Fibroblast of lung (primary cell): ENCODE results near the gene RPRD1A. TPM values are rescaled to one million over a fixed set of nuclear protein-coding genes. Genes with fewer than 3 reads are reported as not detected.
A peak's percentile ranks its signal among the peaks of the same experiment; 100 is the strongest.

Experiments used
- DNase-seq, 2 donors: peaks; one replicate each; pipeline versions ENCODE4 v3.0.0 to v3.0.0-alpha.2; 2010; ENCODE audit warnings: low read depth in 2 of 2
- H2AFZ ChIP-seq: 2 replicates; pipeline ENCODE4 v1.5.1; 2012; ENCODE audit warnings: low read length, control low read depth, inconsistent platforms
- H3K27ac ChIP-seq: 2 replicates; pipeline ENCODE4 v1.5.1; 2011; ENCODE audit warnings: low read length, control low read depth; ENCODE audit not compliant: insufficient read depth
- H3K27me3 ChIP-seq: 2 replicates; pipeline ENCODE4 v1.5.1; 2011; ENCODE audit warnings: mild to moderate bottlenecking, low read length; ENCODE audit not compliant: control insufficient read depth, insufficient read depth
- H3K36me3 ChIP-seq: 2 replicates; pipeline ENCODE4 v1.5.1; 2011; ENCODE audit warnings: low read length; ENCODE audit not compliant: control insufficient read depth, insufficient read depth
- H3K4me1 ChIP-seq: 2 replicates; pipeline ENCODE4 v1.5.1; 2011; ENCODE audit warnings: low read length; ENCODE audit not compliant: control insufficient read depth, insufficient read depth; ENCODE audit errors: extremely low read depth
- H3K4me2 ChIP-seq: 2 replicates; pipeline ENCODE4 v1.5.1; 2011; ENCODE audit warnings: low read length, control low read depth; ENCODE audit not compliant: insufficient read depth; ENCODE audit errors: extremely low read depth
- H3K4me3 ChIP-seq, 4 experiments: fragments of 200-600 bp in 1 of 4; sonication (generic) in 1 of 4; replicated peaks in 1 of 4; 2 replicates each; pipeline ENCODE4 v1.5.1; 2011 to 2016; ENCODE audit warnings: low read length in 4 of 4, low read depth in 3 of 4, mild to moderate bottlenecking in 3 of 4, control low read depth in 2 of 4, inconsistent platforms in 1 of 4, mixed read lengths in 1 of 4; ENCODE audit not compliant: insufficient read depth in 1 of 4; ENCODE audit errors: control extremely low read depth in 1 of 4
- H3K79me2 ChIP-seq: 2 replicates; pipeline ENCODE4 v1.5.1; 2012; ENCODE audit warnings: mild to moderate bottlenecking, low read length, inconsistent platforms; ENCODE audit not compliant: control insufficient read depth, insufficient read depth
- H3K9ac ChIP-seq: 2 replicates; pipeline ENCODE4 v1.5.1; 2011; ENCODE audit warnings: mild to moderate bottlenecking, low read length, control low read depth; ENCODE audit not compliant: insufficient read depth
- H3K9me3 ChIP-seq: 2 replicates; pipeline ENCODE4 v1.5.1; 2012; ENCODE audit warnings: low read depth, low read length; ENCODE audit not compliant: control insufficient read depth, insufficient read depth
- H4K20me1 ChIP-seq: 2 replicates; pipeline ENCODE4 v1.5.1; 2011; ENCODE audit warnings: low read length; ENCODE audit not compliant: control insufficient read depth, insufficient read depth; ENCODE audit errors: extremely low read depth
- CTCF ChIP-seq, 2 donors: IDR thresholded peaks in 1 of 2; conservative IDR thresholded peaks in 1 of 2; 1 replicate in 1 of 2; 2 replicates in 1 of 2; pipeline ENCODE4 v1.5.1; 2011 to 2012; ENCODE audit warnings: low read length in 2 of 2, control low read depth in 1 of 2, inconsistent platforms in 1 of 2, low read depth in 1 of 2, mild to moderate bottlenecking in 1 of 2
- EZH2 ChIP-seq: IDR thresholded peaks from 2 replicates; pipeline ENCODE4 v1.5.1; 2012; ENCODE audit warnings: low read length, control low read depth, mild to moderate bottlenecking; ENCODE audit errors: missing control alignments
- polyA plus RNA-seq, 2 donors: library from polyadenylated mRNA; depleted of rRNA in 1 of 2; stranded (reverse) in 1 of 2; unstranded in 1 of 2; fragments of >200 nt; gene quantifications; 2 replicates each; pipeline ENCODE4 v1.2.1, GENCODE V29; 2011 to 2012; ENCODE audit warnings: missing spikeins in 1 of 2
- total RNA-seq: library from RNA; depleted of rRNA; stranded (reverse); fragments of >200 nt; gene quantifications from 2 replicates; pipeline ENCODE4 v1.2.1, GENCODE V29; 2014

RPRD1A gene
- total and polyA plus RNA-seq, 2 donors (not counting 1 experiment from before 2014, with no cell fraction given) = 36.4 to 46.2 TPM

GRCh38 chr18:36038102-36038663 lies 29.2 kb downstream of the RPRD1A start:
- Histone ChIP-seq H3K79me2 (peaks cover 11% of the 10 kb centered on the region), H3K27me3 (no peaks in the 10 kb centered on the region), H3K9me3 (no peaks in the 10 kb centered on the region), H2AFZ (no peak overlapping the region), H3K4me2 (no peak overlapping the region), H4K20me1 (no peaks in the 10 kb centered on the region), H3K9ac (no peak overlapping the region), H3K27ac (no peak overlapping the region), H3K4me3 (no peak overlapping the region), H3K4me1 (no peaks in the 10 kb centered on the region), H3K36me3 (no peaks in the 10 kb centered on the region)
- no peak for TF ChIP-seq EZH2
- no peak for DNase-seq

GRCh38 chr18:36035253-36035652 lies 32.1 kb downstream of the RPRD1A start:
- H3K9ac ChIP-seq = no peak overlapping the region
- H3K79me2 ChIP-seq = peaks cover 4% of the 10 kb centered on the region
- peak in 1 of 2 donors; percentile 58 for DNase-seq
- H2AFZ ChIP-seq = no peak overlapping the region
- no peaks in the 10 kb centered on the region for H3K4me1 ChIP-seq
- H3K27me3 ChIP-seq = no peaks in the 10 kb centered on the region
- no peak overlapping the region for H3K4me3 ChIP-seq
- TF ChIP-seq CTCF (conservative IDR thresholded peaks at IDR 0.05 in 1 of 2, IDR thresholded peaks at IDR 0.05 in 1 of 2; ENCODE audit: low read depth in 1 of 2, low read length in 2 of 2) = no peak
- H3K36me3 ChIP-seq = no peaks in the 10 kb centered on the region
- H4K20me1 ChIP-seq = no peaks in the 10 kb centered on the region
- no peak overlapping the region for H3K27ac ChIP-seq
- no peaks in the 10 kb centered on the region for H3K9me3 ChIP-seq
- H3K4me2 ChIP-seq = no peak overlapping the region

- H3K27ac ChIP-seq = no peak overlapping the region
- no peaks in the 10 kb centered on the region for H4K20me1 ChIP-seq
- no peak for DNase-seq
- H3K4me3 ChIP-seq = no peak overlapping the region
- no peaks in the 10 kb centered on the region for H3K4me1 ChIP-seq
- TF ChIP-seq EZH2 (no peak), CTCF (conservative IDR thresholded peaks at IDR 0.05 in 1 of 2, IDR thresholded peaks at IDR 0.05 in 1 of 2; ENCODE audit: low read depth in 1 of 2, low read length in 2 of 2) (no peak)
- H3K4me2 ChIP-seq = no peak overlapping the region
- no peak overlapping the region for H3K9ac ChIP-seq
- no peaks in the 10 kb centered on the region for H3K27me3 ChIP-seq
- H2AFZ ChIP-seq = no peak overlapping the region
- H3K79me2 ChIP-seq = no peaks in the 10 kb centered on the region
- H3K36me3 ChIP-seq = peaks cover under 1% of the 10 kb centered on the region
- no peaks in the 10 kb centered on the region for H3K9me3 ChIP-seq
Measured at GRCh38 chr18:36034299-36034895, 33.0 kb downstream of the RPRD1A start.
